Right lobe of liver (tissue), 6 donors: Measurements from ENCODE around the gene LHX6. TPM values are rescaled to one million over a fixed set of nuclear protein-coding genes. Genes with fewer than 3 reads are reported as not detected.

Source experiments
- ATAC-seq, 4 donors: fragments of 200-7000 bp; cut with Tn5 transposase; one replicate each; pipeline ENCODE4 v1.9.1; 2020; ENCODE audit warnings: mild to moderate bottlenecking in 4 of 4, moderate library complexity in 4 of 4
- DNase-seq, 3 donors: peaks; one replicate each; pipeline ENCODE4 v3.0.0-alpha.2; 2020
- H3K27ac ChIP-seq, 3 donors: fragments of 200-600 bp; one replicate each; pipeline ENCODE4 v1.8.0; 2022
- H3K27me3 ChIP-seq, 2 donors: fragments of 200-600 bp; one replicate each; pipeline ENCODE4 v1.8.0; 2022
- H3K36me3 ChIP-seq, 4 donors: fragments of 200-600 bp; sonication (generic) in 1 of 4; one replicate each; pipeline versions ENCODE4 v1.5.1 to v1.8.0; 2017 to 2022; ENCODE audit warnings: control low read depth in 1 of 4
- H3K4me1 ChIP-seq, 4 donors: fragments of 200-600 bp; sonication (generic) in 1 of 4; one replicate each; pipeline versions ENCODE4 v1.5.1 to v1.8.0; 2017 to 2022; ENCODE audit warnings: control low read depth in 1 of 4
- H3K4me3 ChIP-seq, 3 donors: fragments of 200-600 bp; one replicate each; pipeline ENCODE4 v1.8.0; 2022
- H3K9me3 ChIP-seq, 4 donors: fragments of 200-600 bp; sonication (generic) in 1 of 4; one replicate each; pipeline versions ENCODE4 v1.5.1 to v1.8.0; 2017 to 2022; ENCODE audit warnings: control low read depth in 1 of 4
- POLR2A ChIP-seq: fragments of 450-650 bp; IDR thresholded peaks from one replicate; pipeline ENCODE4 v1.6.1; 2017; ENCODE audit warnings: antibody characterized with exemption, mild to moderate bottlenecking
- WGBS: methylation state at CpG from one replicate; pipeline ENCODE4 v1.1.6; 2018; ENCODE audit warnings: low coverage, low lambda C conversion rate; ENCODE audit not compliant: insufficient coverage; ENCODE audit errors: missing lambda C conversion rate; 5-methylcytosine and 5-hydroxymethylcytosine counted together
- intact Hi-C, 2 donors: fragments of 100-400 bp; cut with DNase I; formaldehyde crosslinking; loops; one replicate each; pipeline versions ENCODE4 v1.11.2 to v1.14.1; 2022
- total RNA-seq, 6 experiments: library from RNA; depleted of rRNA in 2 of 6; stranded (reverse); fragments of >200 nt in 2 of 6; fragmentation: NEBNext Ultra II Directional in 3 of 6; extraction: Animal tissue kit (Norgen Biotek cat#: 25700) in 3 of 6; gene quantifications; one replicate each; pipeline versions ENCODE4 v1.1.0 to v1.2.4, GENCODE V29; 2016 to 2023
- TF ChIP-seq, protein P1 (sequence below), 4 donors: fragments of 200-600 bp in 3 of 4; fragments of 450-650 bp in 1 of 4; IDR thresholded peaks; one replicate each; pipeline versions ENCODE4 v1.5.1 to v1.8.0; 2016 to 2022; ENCODE audit warnings: antibody characterized with exemption in 4 of 4, mild to moderate bottlenecking in 2 of 4
- donor health status: DM: no; HTN: yes; CAD: no.
- donor health status: DM: no; HTN: no; CAD: no.
- donor health status: DM: no; HTN: no; CAD: no.
- donor health status: DM: no; HTN: yes; CAD: no.
- donor health status: DM: no; HTN: yes; CAD: no.

Gene LHX6
- total RNA-seq, 6 experiments from 2014 or later = 0.20 to 0.51 (median 0.32) TPM

- H3K27me3 ChIP-seq = no peaks in the 10 kb centered on the region
- no peaks in the 10 kb centered on the region for H3K36me3 ChIP-seq
- H3K4me3 ChIP-seq = no peak overlapping the region
- DNase-seq (no peak), ATAC-seq (no peak)
- intact Hi-C loops = no loop called here
- no peak overlapping the region for H3K27ac ChIP-seq
- 57% methylated on average over 7 of the region's 9 CpGs for WGBS
- no peaks in the 10 kb centered on the region for H3K9me3 ChIP-seq
- H3K4me1 ChIP-seq = no peaks in the 10 kb centered on the region
- TF ChIP-seq, protein P1, sequence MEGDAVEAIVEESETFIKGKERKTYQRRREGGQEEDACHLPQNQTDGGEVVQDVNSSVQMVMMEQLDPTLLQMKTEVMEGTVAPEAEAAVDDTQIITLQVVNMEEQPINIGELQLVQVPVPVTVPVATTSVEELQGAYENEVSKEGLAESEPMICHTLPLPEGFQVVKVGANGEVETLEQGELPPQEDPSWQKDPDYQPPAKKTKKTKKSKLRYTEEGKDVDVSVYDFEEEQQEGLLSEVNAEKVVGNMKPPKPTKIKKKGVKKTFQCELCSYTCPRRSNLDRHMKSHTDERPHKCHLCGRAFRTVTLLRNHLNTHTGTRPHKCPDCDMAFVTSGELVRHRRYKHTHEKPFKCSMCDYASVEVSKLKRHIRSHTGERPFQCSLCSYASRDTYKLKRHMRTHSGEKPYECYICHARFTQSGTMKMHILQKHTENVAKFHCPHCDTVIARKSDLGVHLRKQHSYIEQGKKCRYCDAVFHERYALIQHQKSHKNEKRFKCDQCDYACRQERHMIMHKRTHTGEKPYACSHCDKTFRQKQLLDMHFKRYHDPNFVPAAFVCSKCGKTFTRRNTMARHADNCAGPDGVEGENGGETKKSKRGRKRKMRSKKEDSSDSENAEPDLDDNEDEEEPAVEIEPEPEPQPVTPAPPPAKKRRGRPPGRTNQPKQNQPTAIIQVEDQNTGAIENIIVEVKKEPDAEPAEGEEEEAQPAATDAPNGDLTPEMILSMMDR (IDR thresholded peaks at IDR 0.05) = no peak
- TF ChIP-seq POLR2A = no peak
These were observed 21.7 kb downstream of the LHX6 start for GRCh38 chr9:122207096-122207495.

DNA sequence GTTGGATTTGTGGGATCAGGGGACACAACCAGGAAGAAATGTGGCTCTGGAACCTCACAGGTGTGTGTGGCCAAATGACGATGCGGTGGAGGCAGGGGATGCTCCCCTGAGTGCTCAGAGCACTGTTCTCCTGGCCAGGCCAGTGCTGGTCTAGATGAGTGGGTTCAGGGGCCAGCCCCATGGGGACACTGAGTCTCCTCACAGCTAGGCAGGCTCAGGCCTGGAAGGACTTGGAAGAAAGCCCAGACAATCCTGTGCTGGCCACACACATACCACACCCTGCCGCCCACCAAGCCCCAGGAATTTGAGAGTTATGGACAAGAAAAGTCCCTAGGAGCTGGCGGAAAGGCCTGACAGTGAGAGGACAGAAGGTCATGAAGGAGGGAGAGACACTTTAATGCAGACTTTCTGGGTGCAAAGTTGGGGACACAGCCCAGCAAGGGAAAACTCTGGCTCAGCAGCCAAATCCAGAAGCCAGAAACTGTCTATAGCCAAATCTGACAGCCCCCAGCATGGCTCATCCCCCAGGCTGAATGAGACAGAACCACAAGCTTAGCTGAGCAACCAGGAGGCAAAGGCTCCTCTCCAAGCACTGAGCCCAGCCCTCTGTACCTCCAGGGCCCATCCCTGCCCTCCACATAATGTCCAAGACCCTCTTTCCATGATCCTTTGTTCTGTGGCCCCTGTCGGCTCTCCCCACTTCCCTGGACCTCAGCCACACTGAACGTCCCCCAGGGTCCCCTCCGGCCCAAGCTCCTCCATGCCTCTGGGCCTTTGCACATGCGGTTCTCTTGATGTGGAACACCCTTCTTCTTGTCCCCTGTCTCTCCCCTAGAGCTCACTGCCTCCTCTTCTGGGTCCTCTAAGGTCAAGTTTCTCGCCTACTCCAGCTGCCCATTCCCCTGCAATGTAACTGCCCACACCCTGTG is 22.4 kb downstream of the LHX6 start:
- H3K4me1 ChIP-seq = no peaks in the 10 kb centered on the region
- H3K4me3 ChIP-seq = no peak overlapping the region
- DNase-seq (no peak), ATAC-seq (no peak)
- H3K27me3 ChIP-seq = no peaks in the 10 kb centered on the region
- intact Hi-C loops = no loop called here
- TF ChIP-seq, protein P1 (IDR thresholded peaks at IDR 0.05) = no peak
- TF ChIP-seq POLR2A = no peak
- H3K9me3 ChIP-seq = no peaks in the 10 kb centered on the region
- H3K27ac ChIP-seq = no peak overlapping the region
- H3K36me3 ChIP-seq = no peaks in the 10 kb centered on the region
- 61% methylated on average over 8 of the region's 9 CpGs for WGBS

GRCh38 chr9:122205176-122205575 is 23.6 kb downstream of the LHX6 start:
- intact Hi-C loops = no loop called here
- H3K27me3 ChIP-seq = no peaks in the 10 kb centered on the region
- no peak for DNase-seq

GRCh38 chr9:122204491-122204890 is 24.3 kb downstream of the LHX6 start:
- DNase-seq (no peak), ATAC-seq (no peak)
- H3K4me3 ChIP-seq = no peak overlapping the region
- no peaks in the 10 kb centered on the region for H3K9me3 ChIP-seq
- no peaks in the 10 kb centered on the region for H3K36me3 ChIP-seq
- intact Hi-C loops = no loop called here
- no peaks in the 10 kb centered on the region for H3K27me3 ChIP-seq
- no peak for TF ChIP-seq POLR2A
- TF ChIP-seq, protein P1 (IDR thresholded peaks at IDR 0.05) = no peak
- H3K4me1 ChIP-seq = no peaks in the 10 kb centered on the region
- WGBS = no CpG with 5 or more reads among the region's 12 CpGs
- no peak overlapping the region for H3K27ac ChIP-seq

More at GRCh38 chr9:122205176-122205575, 23.6 kb downstream of the LHX6 start:
- ATAC-seq = no peak
- H3K9me3 ChIP-seq = no peaks in the 10 kb centered on the region
- no peaks in the 10 kb centered on the region for H3K36me3 ChIP-seq
- no peak for TF ChIP-seq POLR2A
- TF ChIP-seq, protein P1 (IDR thresholded peaks at IDR 0.05) = no peak
- no peaks in the 10 kb centered on the region for H3K4me1 ChIP-seq
- 93% methylated on average over 6 of the region's 8 CpGs for WGBS
- no peak overlapping the region for H3K4me3 ChIP-seq
- H3K27ac ChIP-seq = no peak overlapping the region
